Ishikawa (cell line): ENCODE data around the gene CHST14.

Experiments
- CEBPB ChIP-seq: IDR thresholded peaks from 2 replicates; pipeline ENCODE4 v1.6.1; 2012
- CREB1 ChIP-seq: IDR thresholded peaks from 2 replicates; pipeline ENCODE4 v1.6.1; 2012; ENCODE audit warnings: low read depth
- EGR1 ChIP-seq: IDR thresholded peaks from 2 replicates; pipeline ENCODE4 v1.6.1; 2012
- EP300 ChIP-seq: IDR thresholded peaks from 2 replicates; pipeline ENCODE4 v1.6.1; 2012; ENCODE audit warnings: borderline replicate concordance
- FOXM1 ChIP-seq: IDR thresholded peaks from 2 replicates; pipeline ENCODE4 v1.6.1; 2012; ENCODE audit warnings: low read depth, borderline replicate concordance
- NFIC ChIP-seq: IDR thresholded peaks from 2 replicates; pipeline ENCODE4 v1.6.1; 2012
- RAD21 ChIP-seq: IDR thresholded peaks from 2 replicates; pipeline ENCODE4 v1.6.1; 2012; ENCODE audit warnings: low read depth
- TAF1 ChIP-seq: IDR thresholded peaks from 2 replicates; pipeline ENCODE4 v1.6.1; 2012; ENCODE audit warnings: low read depth, mild to moderate bottlenecking
- TCF12 ChIP-seq: IDR thresholded peaks from 2 replicates; pipeline ENCODE4 v1.6.1; 2012; ENCODE audit warnings: low read depth
- TEAD4 ChIP-seq: IDR thresholded peaks from 2 replicates; pipeline ENCODE4 v1.6.1; 2012
- YY1 ChIP-seq: IDR thresholded peaks from 2 replicates; pipeline ENCODE4 v1.6.1; 2012; ENCODE audit warnings: low read depth
- ZBTB7A ChIP-seq: IDR thresholded peaks from 2 replicates; pipeline ENCODE4 v1.6.1; 2012; ENCODE audit warnings: low read depth
- TF ChIP-seq, protein P1 (sequence below): IDR thresholded peaks from 2 replicates; pipeline ENCODE4 v1.6.1; 2012
- TF ChIP-seq, protein P2 (sequence below): IDR thresholded peaks from 2 replicates; pipeline ENCODE4 v1.6.1; 2012; ENCODE audit warnings: low read depth, mild to moderate bottlenecking
- TF ChIP-seq, protein P3 (sequence below): IDR thresholded peaks from 2 replicates; pipeline ENCODE4 v1.6.1; 2012

CHST14 gene

DNA sequence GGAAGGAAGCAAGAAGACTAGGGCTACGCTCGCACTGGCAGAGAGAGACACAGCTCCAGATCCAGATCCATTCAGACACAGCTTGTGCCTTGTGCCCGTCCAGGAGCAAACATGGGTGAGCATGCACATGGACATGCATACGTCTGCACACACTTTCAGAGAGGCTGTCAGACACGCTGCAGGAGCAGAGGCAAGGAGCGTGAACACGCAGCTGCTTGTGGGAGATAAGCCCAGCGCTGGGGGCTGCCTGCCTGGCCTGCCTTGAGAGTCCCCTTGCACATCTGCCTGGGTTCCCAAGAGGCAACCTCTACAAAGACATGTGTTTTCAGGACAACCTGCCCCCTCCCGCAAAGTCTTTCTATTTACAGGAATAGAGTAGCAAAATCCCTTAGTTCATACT, 43.6 kb upstream of the CHST14 start:
- TF ChIP-seq EGR1 (no peak), FOXM1 (no peak), CREB1 (no peak), TAF1 (no peak), TEAD4 (no peak), TCF12 (no peak), YY1 (no peak), NFIC (no peak), ZBTB7A (no peak)
- TF ChIP-seq, protein P1, sequence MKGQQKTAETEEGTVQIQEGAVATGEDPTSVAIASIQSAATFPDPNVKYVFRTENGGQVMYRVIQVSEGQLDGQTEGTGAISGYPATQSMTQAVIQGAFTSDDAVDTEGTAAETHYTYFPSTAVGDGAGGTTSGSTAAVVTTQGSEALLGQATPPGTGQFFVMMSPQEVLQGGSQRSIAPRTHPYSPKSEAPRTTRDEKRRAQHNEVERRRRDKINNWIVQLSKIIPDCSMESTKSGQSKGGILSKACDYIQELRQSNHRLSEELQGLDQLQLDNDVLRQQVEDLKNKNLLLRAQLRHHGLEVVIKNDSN: no peak

DNA sequence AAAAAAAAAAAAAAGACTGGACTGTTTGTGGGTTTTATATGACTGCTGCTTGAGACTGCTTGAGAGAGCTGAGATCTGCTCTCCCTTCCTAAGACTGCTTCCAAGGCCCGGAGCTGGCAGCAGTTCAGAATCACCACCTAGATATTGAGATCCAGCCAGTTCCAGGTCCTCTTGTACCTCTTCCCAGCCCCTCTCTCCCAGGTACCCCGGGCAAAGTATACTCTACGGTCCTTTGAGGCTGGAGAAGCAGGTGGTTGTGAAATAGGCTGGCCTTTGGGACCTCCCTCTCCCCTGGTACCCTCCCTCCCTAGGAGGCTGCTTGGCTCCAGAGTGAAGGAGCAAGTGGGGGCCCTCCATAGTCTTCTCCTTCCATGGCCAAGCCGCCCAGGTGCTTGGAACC, 42.6 kb upstream of the CHST14 start:
- TF ChIP-seq, protein P2, sequence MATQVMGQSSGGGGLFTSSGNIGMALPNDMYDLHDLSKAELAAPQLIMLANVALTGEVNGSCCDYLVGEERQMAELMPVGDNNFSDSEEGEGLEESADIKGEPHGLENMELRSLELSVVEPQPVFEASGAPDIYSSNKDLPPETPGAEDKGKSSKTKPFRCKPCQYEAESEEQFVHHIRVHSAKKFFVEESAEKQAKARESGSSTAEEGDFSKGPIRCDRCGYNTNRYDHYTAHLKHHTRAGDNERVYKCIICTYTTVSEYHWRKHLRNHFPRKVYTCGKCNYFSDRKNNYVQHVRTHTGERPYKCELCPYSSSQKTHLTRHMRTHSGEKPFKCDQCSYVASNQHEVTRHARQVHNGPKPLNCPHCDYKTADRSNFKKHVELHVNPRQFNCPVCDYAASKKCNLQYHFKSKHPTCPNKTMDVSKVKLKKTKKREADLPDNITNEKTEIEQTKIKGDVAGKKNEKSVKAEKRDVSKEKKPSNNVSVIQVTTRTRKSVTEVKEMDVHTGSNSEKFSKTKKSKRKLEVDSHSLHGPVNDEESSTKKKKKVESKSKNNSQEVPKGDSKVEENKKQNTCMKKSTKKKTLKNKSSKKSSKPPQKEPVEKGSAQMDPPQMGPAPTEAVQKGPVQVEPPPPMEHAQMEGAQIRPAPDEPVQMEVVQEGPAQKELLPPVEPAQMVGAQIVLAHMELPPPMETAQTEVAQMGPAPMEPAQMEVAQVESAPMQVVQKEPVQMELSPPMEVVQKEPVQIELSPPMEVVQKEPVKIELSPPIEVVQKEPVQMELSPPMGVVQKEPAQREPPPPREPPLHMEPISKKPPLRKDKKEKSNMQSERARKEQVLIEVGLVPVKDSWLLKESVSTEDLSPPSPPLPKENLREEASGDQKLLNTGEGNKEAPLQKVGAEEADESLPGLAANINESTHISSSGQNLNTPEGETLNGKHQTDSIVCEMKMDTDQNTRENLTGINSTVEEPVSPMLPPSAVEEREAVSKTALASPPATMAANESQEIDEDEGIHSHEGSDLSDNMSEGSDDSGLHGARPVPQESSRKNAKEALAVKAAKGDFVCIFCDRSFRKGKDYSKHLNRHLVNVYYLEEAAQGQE: no peak
- no peak for TF ChIP-seq RAD21
- no peak for TF ChIP-seq YY1

DNA sequence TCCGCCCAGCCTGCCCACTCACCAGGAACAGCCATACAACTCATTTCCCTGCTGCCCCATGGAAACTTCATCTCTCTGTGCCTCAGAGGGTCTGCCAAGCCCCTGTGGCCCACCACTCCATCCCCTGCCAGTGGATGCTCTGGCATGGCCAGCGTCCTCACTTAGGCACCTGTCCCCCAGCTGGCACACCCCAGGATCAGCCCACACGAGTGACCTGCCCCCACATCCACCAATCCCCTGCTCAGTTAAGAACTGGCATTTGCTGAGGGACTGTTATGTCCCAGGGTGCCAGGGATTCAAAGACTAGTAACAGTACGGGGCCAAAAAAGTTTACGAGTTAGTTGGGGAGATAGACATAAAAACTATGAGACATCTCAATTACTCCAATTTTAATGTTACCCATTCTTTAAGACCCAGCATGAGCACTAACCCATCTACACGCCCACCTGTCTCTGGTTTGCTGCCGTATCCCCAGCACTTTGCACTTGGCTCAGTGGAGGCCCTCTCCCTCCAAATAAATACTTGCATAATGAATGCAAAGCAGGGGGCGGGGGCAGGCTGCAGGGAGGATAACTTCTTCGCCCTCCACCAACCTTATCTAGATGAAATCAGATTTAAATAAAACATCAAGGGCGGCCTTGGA, 41.6 kb upstream of the CHST14 start:
- TF ChIP-seq EGR1 (no peak), NFIC (no peak), TEAD4 (no peak)
- TF ChIP-seq, protein P2: no peak

DNA sequence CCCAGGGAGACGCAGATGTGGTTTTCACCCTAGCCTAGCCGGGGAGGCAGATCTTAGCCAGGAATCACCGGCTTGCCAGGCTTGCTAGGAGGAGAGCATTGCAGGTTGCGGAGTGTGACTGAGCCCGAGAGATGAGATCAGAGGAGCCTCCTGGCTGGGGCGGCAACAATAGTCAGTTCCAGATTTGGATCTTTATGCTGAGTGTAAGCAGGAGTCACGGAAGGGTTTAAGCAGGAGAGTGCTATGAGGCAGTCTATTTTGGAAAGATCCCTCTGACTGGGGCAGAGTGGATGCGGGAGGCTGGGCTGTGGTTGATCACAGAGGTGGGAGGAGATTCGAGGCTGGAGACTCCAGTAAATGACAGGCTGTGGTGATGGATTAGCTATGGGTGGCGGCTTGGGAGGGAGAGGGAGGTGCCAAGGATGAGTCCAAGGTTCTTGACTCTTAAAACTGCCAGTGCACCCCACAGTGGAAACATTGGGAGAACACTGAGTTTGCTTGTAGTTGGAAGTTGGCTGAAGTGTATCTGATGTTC, 40.4 kb upstream of the CHST14 start:
- no peak for TF ChIP-seq EGR1
- no peak for TF ChIP-seq TCF12
- TF ChIP-seq, protein P1: no peak
- TF ChIP-seq CREB1: no peak
- no peak for TF ChIP-seq TEAD4
- no peak for TF ChIP-seq YY1
- TF ChIP-seq RAD21: no peak
- TF ChIP-seq TAF1: no peak
- no peak for TF ChIP-seq CEBPB
- TF ChIP-seq, protein P3, sequence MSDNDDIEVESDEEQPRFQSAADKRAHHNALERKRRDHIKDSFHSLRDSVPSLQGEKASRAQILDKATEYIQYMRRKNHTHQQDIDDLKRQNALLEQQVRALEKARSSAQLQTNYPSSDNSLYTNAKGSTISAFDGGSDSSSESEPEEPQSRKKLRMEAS: no peak
- no peak for TF ChIP-seq FOXM1
- TF ChIP-seq, protein P2: no peak

DNA sequence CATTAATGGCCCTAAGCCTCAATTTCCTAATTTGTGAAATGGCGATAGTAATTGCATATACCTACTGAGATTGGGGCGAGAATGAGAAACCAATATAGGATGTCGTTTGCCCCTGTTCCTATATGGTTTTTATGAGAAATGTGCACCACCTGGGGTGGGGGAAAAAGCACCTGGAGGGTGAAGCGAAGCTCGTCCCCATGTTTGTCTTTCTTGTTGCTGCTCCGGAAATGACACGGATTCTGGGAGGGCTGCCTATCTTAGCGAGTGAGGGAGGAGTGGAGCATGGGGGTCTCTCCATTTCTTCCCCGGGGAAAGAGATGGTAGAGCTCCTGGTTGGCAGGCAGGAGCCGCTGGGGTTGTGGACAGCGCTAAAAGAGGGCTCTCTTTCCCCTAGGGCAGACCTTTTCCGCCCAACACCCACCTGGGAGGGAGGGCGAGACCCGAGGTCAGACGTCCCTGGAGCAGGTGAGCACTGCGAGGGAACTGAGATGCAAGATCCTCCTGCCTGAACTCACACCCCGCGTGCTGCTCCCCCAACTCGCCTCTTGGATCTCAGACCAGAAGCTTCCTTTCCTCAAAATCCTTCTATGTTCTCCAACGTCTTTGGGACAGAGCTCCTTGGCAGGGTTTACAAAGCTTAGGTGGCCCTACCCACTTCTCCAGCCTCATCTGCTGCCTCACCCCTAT, 35.6 kb upstream of the CHST14 start:
- TF ChIP-seq FOXM1 (no peak), TAF1 (no peak), EGR1 (no peak), RAD21 (no peak), TCF12 (no peak), EP300 (no peak), TEAD4 (no peak), CEBPB (no peak), ZBTB7A (no peak), YY1 (no peak), CREB1 (no peak), NFIC (no peak)
- TF ChIP-seq, protein P1: no peak
- TF ChIP-seq, protein P2: no peak
- TF ChIP-seq, protein P3: no peak
